Stimulated activated CD8-positive, alpha-beta memory T cell treated with anti-CD3 and anti-CD28 coated beads, Interleukin-2, amount 100 ng/mL, for 1 hour (primary cell): ENCODE measurements around the gene CYP2B6.
"Not testable (repeated sequence)": the region's sequence is repeated elsewhere in the genome, so short reads cannot be mapped to it uniquely, and the experiment has no call there.

Source experiments
- DNase-seq, 2 donors: peaks; one replicate each; pipeline ENCODE4 v3.0.0-alpha.2; 2020; ENCODE audit warnings: low read depth in 2 of 2

CYP2B6 gene

DNA sequence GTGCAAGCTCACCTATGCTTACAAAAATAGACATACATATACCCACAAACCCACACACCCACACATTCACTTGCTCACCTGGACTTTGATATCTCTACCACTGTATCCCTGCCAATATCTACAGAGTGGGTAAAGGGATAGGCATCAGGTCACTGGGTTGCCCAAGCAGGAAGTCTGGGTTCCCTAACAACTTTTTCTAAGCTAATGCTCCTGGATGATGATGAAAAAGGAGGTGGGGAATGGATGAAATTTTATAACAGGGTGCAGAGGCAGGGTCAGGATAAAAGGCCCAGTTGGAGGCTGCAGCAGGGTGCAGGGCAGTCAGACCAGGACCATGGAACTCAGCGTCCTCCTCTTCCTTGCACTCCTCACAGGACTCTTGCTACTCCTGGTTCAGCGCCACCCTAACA lies at the start of gene CYP2B6:
Gene CYP2B6, plus strand, starts transcription at position 311 of the 410 bp plus-strand sequence. Its CDS starts 24 bp downstream, at position 335.
- no peak for DNase-seq

DNA sequence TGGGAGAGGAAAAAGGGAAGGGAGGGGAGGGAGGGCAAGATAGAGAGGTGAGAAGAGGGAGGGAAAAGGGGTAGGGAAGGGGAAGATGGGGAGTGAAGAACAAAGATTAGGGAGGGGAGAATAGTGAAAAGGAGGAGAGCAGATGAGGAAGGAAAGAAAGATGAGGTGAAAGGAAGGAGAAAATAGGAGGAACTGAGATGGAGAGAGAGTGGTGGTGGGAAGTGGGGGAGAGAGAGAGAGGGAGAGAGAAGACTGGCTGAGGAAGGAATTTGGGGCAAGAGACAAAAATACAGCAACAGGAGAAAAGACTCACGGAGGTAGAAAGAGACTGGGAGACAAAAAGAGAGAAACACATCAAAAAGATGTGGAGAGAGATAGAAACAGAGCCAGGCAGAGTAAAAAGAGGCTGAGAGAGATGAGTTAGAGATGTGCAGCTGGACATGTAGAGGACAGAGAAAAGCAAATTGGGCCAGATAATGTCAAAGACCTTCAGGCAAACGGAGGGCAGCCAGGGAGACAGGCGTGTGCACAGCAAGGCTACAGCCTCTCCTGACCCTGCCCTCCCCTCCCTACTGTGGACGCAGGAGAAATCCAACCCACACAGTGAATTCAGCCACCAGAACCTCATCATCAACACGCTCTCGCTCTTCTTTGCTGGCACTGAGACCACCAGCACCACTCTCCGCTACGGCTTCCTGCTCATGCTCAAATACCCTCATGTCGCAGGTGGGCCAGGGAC lies 49.4 kb upstream of the CYP2B6 start:
- no peak for DNase-seq

DNA sequence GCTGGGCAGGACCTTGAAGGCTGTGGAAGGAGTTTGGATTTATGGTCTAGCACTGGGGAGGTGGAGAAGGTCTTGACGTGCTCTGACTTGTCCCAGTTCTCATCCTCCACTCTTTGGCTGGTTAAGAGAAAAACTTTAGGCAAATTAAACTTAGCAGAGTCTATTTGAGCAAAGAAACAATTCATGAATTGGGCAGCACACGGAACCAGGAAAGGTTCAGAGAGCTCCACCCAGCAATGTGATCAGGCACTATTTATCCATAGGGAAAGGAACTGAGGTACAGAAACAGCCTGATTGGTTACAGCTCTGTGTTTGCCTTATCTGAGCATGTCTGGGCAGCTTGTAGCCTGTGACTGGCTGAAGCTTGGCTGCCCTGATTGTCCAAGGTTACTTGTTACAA lies 45.4 kb upstream of the CYP2B6 start:
- DNase-seq: no peak

DNA sequence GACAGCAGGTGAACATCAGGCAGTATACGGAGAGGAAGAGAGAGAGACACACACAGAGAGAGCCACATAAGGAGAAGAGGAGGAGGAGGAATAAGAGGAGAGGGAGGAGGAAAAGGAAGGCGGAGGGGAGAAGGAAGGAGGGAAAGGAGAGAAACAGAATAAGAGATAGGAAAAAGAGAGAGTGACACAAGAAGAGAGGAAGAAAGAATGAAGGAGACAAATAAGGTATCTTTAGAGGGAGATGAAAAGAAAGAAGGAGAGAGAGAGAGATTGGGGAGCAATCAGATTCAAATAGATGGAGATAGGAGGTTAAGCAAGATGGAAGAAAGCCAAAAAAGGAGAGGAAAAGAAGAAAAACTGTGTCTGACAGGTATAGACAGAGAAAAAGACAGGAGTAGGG lies 44.0 kb upstream of the CYP2B6 start:
- no peak for DNase-seq

DNA sequence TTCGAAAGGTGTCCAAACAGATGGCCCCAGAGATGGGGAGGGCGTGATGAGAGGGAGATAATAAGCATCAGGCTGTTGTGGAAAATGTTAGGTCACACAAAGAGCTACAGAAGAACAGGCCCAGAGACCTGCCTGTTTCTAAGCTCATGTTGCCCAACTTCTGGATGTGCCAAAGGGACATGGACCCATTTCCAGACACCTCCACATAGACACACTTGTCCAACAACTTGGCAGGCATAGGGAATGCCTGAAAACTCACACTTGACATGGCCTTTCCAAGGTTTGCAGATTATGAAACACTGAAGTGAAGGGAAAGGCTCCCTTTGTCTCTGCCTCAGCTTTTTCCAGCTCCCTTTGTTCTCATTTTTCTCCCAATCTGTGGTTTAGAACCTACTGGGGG lies 43.5 kb upstream of the CYP2B6 start:
- no peak for DNase-seq

DNA sequence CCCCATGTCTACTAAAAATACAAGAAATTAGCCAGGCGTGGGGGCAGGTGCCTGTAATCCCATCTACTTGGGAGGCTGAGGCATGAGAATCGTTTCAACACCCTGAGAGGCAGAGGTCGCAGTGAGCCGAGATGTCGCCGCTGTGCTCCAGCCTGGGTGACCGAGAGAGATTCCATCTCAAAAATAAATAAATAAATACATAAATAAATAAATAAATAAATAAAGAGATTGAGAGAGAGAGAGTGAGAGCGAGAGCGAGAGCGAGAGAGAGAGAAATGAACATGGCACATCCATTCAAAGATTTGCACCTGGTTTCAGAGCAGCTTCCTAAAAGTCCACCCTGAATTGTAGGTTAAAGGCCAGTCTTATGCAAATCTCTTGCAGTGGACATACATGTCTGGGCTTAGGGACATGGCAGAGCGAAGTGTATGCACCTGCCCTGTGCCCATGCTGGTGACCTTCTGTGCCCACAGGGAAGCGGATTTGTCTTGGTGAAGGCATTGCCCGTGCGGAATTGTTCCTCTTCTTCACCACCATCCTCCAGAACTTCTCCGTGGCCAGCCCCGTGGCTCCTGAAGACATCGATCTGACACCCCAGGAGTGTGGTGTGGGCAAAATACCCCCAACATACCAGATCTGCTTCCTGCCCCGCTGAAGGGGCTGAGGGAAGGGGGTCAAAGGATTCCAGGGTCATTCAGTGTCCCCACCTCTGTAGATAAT lies 42.3 kb upstream of the CYP2B6 start:
- DNase-seq: no peak

DNA sequence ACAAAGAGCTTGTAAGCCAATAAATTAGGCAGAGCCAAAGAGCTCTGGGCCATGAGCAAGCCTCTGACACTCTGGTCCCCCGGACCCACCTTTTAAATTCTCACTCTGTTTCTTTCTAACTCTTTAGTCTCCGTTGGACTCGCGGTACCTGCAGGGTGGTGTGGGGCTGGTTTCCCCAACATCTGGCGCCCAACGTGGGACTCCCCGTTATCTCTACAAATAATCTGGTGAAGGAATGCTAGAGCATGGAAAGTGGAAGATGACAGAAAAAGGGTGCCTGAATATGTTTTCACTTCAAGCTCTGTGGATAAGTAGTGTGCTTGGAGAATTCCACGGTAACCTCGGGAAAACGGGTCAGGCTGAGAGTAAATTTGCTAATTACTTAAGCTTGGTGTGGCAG lies 36.5 kb upstream of the CYP2B6 start:
- DNase-seq: no peak

DNA sequence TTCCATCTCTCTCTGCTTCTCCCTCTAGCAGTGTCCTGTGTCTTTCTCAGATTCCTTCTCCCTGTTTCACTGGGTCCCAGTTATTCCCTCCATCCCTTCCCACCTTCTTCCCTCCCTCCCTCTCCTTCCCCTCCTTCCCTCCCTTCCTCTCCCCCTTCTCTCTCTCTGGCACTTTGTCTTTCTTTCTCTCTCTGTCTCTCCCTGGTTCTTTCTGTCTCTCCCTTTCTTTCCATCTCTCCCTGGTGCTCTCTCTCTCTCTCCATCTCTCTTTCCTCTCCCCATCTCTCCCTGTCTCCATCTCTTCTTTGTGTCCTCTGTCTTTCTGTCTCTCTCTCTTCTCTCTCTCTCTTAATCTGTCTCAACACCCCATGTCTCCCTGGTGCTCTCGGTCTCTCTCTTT lies 31.7 kb upstream of the CYP2B6 start:
- no peak for DNase-seq

DNA sequence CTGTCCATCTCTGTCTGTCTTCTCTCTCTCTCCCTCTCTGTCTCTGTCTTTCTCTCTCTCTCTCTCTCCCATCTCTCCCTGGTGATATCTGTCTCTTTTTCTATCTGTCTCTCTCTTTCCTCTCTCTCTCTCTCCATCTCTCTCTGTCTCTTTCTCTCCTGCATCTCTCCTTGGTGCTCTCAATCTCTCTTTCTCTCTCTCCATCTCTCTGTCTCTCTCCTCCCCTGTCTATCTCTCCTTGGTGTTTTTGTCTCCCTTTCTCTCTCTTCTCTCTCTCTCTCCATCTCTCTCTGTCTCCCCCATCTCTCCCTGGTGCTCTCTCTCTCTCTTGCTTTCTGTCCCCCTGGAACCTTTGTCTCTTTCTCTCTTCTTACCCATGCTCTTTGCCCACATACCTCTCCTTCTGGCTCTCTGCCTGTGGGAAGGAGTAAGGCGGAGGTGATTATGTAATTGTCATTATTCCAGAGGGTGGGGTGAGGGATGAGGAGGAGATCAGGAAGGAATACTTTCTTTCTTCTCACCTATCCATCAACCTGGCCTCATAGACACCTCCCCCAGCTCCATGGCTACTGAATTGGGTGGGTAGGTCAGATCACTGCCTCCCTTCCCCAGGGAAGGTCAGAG lies 30.9 kb upstream of the CYP2B6 start:
- no peak for DNase-seq

DNA sequence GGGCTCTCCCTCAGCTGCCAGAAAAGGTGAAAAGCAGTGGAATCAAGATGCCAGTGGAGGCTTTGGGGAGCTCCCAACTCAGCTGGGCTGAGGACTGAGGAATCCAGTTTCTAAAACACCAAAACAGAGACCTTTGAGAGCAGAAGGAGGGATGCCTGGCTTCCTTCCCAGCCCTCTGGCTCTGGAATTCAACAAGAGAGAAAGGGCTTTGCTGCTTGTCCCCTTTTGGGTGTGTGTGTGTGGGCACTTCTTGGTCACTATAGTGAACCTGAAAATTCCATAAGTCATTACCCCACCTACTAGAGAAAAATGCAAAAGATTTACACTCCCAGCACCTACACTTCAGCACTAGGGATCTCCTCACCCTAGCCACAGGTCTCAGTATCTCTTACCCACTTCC lies 30.3 kb upstream of the CYP2B6 start:
- DNase-seq: no peak

DNA sequence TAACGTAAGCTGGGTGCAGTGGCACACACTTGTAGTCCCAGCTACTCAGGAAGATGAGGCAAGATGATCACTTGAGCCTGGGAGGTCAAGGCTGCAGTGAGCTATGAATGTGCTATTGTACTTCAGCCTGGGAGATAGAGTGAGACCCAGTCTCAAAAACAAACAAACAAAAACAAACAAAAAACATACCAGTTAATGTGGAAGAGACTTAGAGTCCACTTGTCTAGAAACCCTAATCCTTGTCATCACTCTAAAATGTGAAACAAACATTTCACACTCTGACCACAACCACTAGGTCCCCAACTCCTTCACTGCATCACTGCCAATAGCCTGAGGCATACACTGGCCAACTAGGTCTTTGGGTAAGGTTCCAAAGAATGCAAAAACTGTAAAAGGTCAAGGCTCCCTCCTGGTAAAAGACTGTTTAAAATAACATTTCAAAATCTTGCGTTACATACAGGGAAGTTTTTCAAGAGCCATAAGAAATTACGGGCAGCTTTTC lies 28.6 kb upstream of the CYP2B6 start:
- DNase-seq: no peak

DNA sequence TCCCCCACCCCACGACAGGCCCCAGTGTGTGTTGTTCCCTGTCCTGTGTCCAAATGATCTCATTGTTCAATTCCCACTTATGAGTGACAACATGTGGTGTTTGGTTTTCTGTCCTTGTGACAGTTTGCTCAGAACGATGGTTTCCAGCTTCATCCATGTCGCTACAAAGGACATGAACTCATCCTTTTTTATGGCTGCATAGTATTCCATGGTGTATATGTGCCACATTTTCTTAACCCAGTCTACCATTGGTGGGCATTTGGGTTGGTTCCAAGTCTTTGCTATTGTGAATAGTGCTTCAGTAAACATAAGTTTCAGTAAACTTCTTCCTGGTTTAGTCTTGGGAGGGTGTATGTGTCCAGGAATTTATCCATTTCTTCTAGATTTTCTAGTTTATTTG lies 26.7 kb upstream of the CYP2B6 start:
- DNase-seq: not testable (repeated sequence)

DNA sequence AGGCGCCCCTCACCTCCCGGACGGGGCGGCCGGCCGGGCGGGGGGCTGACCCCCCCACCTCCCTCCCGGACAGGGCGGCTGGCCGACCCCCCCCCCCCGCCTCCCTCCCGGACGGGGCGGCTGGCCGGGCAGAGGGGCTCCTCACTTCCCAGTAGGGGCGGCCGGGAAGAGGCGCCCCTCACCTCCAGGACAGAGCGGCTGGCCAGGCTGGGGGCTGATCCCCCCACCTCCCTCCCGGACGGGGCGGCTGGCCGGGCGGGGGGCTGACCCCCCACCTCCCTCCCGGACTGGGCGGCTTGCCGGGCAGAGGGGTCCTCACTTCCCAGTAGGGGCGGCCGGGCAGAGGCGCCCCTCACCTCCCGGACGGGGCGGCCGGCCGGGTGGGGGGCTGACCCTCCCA lies 25.7 kb upstream of the CYP2B6 start:
- not testable (repeated sequence) for DNase-seq

DNA sequence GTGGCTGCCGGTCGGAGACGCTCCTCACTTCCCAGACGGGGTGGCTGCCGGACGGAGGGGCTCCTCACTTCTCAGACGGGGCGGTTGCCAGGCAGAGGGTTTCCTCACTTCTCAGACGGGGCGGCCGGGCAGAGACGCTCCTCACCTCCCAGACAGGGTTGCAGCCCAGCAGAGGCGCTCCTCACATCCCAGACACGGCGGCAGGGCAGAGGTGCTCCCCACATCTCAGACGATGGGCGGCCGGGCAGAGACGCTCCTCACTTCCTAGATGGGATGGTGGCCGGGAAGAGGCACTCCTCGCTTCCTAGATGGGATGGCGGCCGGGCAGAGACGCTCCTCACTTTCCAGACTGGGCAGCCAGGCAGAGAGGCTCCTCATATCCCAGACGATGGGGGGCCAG lies 24.5 kb upstream of the CYP2B6 start:
- DNase-seq: not testable (repeated sequence)

DNA sequence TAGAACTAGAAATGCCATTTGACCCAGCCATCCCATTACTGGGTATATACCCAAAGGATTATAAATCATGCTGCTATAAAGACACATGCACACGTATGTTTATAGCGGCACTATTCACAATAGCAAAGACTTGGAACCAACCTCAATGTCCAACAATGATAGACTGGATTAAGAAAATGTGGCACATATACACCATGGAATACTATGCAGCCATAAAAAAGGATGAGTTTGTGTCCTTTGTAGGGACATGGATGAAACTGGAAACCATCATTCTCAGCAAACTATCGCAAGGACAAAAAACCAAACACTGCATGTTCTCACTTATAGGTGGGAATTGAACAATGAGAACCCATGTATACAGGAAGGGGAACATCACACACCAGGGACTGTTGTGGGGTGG lies 23.0 kb upstream of the CYP2B6 start:
- not testable (repeated sequence) for DNase-seq

DNA sequence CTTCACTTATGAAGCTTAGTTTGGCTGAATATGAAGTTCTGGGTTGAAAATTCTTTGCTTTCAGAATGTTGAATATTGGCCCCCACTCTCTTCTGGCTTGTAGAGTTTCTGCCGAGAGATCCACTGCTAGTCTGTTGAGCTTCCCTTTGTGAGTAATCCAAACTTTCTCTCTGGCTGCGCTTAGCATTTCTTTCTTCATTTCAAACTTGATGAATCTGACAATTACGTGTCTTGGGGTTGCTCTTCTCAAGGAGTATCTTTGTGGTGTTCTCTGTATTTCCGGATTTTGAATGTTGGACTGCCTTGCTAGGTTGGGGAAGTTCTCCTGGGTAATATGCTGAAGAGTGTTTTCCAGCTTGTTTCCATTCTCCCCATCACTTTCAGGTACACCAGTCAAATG lies 21.4 kb upstream of the CYP2B6 start:
- DNase-seq: not testable (repeated sequence)

DNA sequence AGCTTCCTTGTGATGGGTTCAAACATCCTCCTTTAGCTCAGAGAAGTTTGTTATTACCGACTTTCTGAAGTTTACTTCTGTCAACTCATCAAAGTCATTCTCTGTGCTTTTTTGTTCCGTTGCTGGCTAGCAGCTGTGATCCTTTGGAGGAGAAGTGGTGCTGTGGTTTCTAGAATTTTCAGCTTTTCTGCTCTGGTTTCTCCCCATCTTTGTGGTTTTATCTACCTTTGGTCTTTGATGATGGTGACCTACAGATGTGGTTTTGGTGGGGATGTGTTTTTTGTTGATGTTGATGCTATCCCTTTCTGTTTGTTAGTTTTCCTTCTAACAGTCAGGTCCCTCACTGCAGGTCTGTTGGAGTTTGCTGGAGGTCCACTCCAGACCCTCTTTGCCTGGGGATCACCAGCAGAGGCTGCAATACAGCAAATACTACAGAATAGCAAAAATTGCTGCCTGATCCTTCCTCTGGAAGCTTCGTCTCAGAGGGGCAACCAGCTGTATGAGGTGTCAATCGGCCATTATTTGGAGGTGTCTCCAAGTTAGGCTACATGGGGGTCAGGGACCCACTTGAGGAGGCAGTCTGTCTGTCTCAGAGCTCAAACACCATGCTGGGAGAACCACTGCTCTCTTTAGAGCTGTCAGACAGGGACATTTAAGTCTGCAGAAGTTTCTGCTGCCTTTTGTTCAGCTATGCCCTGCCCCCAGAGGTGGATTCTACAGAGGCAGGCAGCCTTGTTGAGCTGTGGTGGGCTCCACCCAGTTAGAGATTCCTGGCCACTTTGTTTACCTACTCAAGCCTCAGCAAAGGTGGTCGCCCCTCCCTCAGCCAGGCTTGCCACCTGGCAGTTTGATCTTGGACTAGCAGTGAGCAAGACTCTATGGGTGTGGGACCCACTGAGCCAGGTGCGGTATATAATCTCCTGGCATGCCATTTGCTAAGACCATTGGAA lies 20.4 kb upstream of the CYP2B6 start:
- not testable (repeated sequence) for DNase-seq

DNA sequence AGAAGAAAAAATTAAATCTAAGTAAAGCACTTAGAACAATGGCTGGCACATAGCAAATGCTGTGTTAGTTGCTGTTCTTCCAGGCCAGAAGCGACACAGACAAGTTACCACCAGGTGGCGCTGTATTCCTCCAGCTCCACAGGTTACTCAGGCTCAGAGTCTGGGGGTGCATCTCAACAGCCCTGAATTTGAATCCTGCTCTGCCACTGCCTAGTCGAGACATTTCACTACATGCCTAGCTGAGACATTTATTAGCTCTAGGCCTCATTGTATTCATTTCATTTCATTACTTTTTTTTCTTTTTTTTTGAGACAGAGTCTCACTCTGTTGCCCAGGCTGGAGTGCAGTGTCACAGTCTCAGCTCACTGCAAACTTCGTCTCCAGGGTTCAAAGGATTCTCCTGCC lies 16.4 kb upstream of the CYP2B6 start:
- peak; percentile 59 to 67 for DNase-seq

DNA sequence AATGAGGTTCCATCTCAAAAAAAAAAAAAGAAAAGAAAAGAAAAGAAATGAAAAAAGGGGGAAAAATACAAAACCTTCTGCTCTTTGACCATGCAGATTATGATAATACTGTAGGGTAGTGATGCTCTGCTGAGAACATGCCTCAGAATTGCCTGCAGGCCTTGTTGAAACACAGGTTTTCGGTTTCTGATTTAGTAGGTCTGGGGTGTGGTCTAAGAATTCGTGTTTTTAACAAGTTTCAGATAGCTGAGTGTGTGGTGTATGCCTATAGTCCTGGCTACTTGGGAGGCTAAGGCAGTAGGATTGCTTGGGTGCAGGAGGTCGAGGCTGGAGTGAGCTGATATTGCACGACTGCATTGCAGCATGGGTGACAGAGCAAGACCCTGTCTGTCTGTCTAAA lies 14.9 kb upstream of the CYP2B6 start:
- DNase-seq: no peak

DNA sequence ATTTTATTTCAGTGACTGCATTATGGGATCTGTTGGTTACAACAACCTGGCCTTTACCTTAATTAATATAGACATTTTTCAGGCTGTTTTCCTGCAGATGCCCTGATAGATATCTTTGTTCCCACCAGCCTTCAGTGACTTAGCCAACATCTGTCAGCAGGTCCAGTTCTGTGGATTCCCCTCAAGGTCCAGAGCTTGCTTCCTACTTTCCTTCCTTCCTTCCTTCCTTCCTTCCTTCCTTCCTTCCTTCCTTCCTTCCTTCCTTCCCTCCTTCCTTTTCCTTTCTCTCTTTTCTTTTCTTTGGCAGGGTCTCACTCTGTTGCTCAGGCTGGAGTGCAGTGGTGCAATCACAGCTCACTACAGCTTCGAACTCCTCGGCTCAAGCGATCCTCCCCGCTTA lies 14.4 kb upstream of the CYP2B6 start:
- no peak for DNase-seq

DNA sequence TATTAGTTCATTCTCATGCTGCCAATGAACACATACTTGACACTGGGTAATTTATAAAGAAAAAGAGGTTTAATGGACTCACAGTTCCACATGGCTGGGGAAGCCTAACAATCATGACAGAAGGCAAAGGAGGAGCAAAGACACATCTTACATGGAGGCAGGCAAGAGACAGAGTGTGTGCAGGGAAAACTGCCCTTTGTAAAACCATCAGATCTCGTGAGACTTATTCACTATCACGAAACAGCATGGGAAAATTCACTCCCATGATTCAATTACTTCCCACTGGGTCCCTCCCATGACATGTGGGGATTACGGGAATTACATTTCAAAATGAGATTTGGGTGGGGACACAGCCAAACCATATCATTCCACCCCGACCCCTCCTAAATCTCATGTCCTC lies 11.3 kb upstream of the CYP2B6 start:
- not testable (repeated sequence) for DNase-seq
